GM18498 (cell line): Measurements from ENCODE around the gene LAMB4.
A peak's percentile ranks its signal among the peaks of the same experiment; 100 is the strongest.

Experiments
- ATAC-seq: cut with Tn5 transposase; IDR thresholded peaks from one replicate; pipeline ENCODE4 v1.9.1; 2021; ENCODE audit warnings: mild to moderate bottlenecking, moderate library complexity; ENCODE audit not compliant: unreplicated experiment

The LAMB4 gene

GRCh38 chr7:108130261-108130660 is at the start of gene LAMB4:
TSS of gene LAMB4 (minus strand) at chr7:108130361. CDS start at chr7:108123164, 7,197 bp downstream.
- ATAC-seq: no peak

GRCh38 chr7:108178398-108178797 is 48.2 kb upstream of the LAMB4 start:
- ATAC-seq: no peak

GRCh38 chr7:108171164-108171563 is 41.0 kb upstream of the LAMB4 start:
- ATAC-seq: no peak

GRCh38 chr7:108170251-108170650 is 40.1 kb upstream of the LAMB4 start:
- no peak for ATAC-seq

GRCh38 chr7:108167460-108167859 is 37.3 kb upstream of the LAMB4 start:
- no peak for ATAC-seq

- no peak for ATAC-seq
Measured at GRCh38 chr7:108166687-108167086, 36.5 kb upstream of the LAMB4 start.

- ATAC-seq: no peak
Measured at GRCh38 chr7:108165723-108166122, 35.6 kb upstream of the LAMB4 start.

GRCh38 chr7:108164946-108165345 is 34.8 kb upstream of the LAMB4 start:
- no peak for ATAC-seq

- no peak for ATAC-seq
Measured at GRCh38 chr7:108164342-108164741, 34.2 kb upstream of the LAMB4 start.

- no peak for ATAC-seq
Measured at GRCh38 chr7:108158776-108159175, 28.6 kb upstream of the LAMB4 start.

- ATAC-seq: no peak
Measured at GRCh38 chr7:108157606-108158335, 27.6 kb upstream of the LAMB4 start.

GRCh38 chr7:108156897-108157605 is 26.9 kb upstream of the LAMB4 start:
- no peak for ATAC-seq

- ATAC-seq: no peak
Measured at GRCh38 chr7:108152198-108152597, 22.0 kb upstream of the LAMB4 start.

GRCh38 chr7:108149908-108150307 is 19.7 kb upstream of the LAMB4 start:
- no peak for ATAC-seq

GRCh38 chr7:108149119-108149518 is 19.0 kb upstream of the LAMB4 start:
- no peak for ATAC-seq

GRCh38 chr7:108147031-108147563 is 16.9 kb upstream of the LAMB4 start:
- ATAC-seq: no peak

GRCh38 chr7:108146070-108146842 is 16.1 kb upstream of the LAMB4 start:
- peak; percentile 57 for ATAC-seq

- ATAC-seq: no peak
Measured at GRCh38 chr7:108145401-108145800, 15.2 kb upstream of the LAMB4 start.

- ATAC-seq: no peak
Measured at GRCh38 chr7:108144931-108145330, 14.8 kb upstream of the LAMB4 start.

- ATAC-seq: no peak
Measured at GRCh38 chr7:108143658-108144420, 13.7 kb upstream of the LAMB4 start.
